Fibroblast of upper back skin (primary cell): ENCODE results near the gene CISTR.

ENCODE experiments used
- DNase-seq: peaks from one replicate; pipeline ENCODE4 v3.0.0-alpha.2; 2013

CISTR gene

GRCh38 chr12:53714004-53714403 lies 37.8 kb downstream of the CISTR start:
- DNase-seq, result no peak

GRCh38 chr12:53713516-53713915 lies 38.3 kb downstream of the CISTR start:
- no peak for DNase-seq

- DNase-seq, result no peak
Measured at GRCh38 chr12:53712059-53712643, 39.6 kb downstream of the CISTR start.

- DNase-seq, result no peak
Measured at GRCh38 chr12:53710091-53710490, 41.7 kb downstream of the CISTR start.

- no peak for DNase-seq
Measured at GRCh38 chr12:53709671-53710070, 42.1 kb downstream of the CISTR start.

GRCh38 chr12:53706080-53706479 lies 45.7 kb downstream of the CISTR start:
- DNase-seq, result no peak

GRCh38 chr12:53703756-53704155 lies 48.0 kb downstream of the CISTR start:
- DNase-seq, result peak; percentile 85

GRCh38 chr12:53701518-53702264 lies 50.1 kb downstream of the CISTR start:
- peak; percentile 68 for DNase-seq

- no peak for DNase-seq
Measured at GRCh38 chr12:53700567-53700966, 51.2 kb downstream of the CISTR start.

- DNase-seq, result no peak
Measured at GRCh38 chr12:53699678-53700025, 52.1 kb downstream of the CISTR start.

GRCh38 chr12:53698948-53699677 lies 52.7 kb downstream of the CISTR start:
- no peak for DNase-seq

- DNase-seq, result no peak
Measured at GRCh38 chr12:53696655-53697331, 55.0 kb downstream of the CISTR start.
